ENCODE results near the gene SLC45A1.

The SLC45A1 gene

GRCh38 chr1:8312235-8313218 lies 5.4 kb upstream of the SLC45A1 start:
- no peak for DNase-seq

DNA sequence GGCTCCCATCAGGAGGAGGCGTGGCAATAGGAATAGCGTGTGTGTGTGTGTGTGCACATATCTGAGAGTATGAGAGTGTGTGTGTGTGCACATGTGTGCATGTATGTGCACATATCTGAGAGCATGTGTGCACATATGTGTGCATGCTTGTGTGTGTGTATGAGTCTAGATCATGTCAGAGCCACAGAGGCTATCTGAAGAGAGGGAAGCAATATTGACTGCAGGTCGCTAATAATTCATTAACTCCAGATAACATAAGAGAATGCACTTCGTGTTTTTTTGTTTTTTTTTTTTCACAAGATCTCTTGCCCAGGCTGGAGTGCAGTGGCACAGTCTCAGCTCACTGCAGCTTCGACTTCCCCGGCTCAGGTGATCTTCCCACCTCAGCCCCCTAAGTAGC lies 4.7 kb upstream of the SLC45A1 start:
- no peak for DNase-seq

DNA sequence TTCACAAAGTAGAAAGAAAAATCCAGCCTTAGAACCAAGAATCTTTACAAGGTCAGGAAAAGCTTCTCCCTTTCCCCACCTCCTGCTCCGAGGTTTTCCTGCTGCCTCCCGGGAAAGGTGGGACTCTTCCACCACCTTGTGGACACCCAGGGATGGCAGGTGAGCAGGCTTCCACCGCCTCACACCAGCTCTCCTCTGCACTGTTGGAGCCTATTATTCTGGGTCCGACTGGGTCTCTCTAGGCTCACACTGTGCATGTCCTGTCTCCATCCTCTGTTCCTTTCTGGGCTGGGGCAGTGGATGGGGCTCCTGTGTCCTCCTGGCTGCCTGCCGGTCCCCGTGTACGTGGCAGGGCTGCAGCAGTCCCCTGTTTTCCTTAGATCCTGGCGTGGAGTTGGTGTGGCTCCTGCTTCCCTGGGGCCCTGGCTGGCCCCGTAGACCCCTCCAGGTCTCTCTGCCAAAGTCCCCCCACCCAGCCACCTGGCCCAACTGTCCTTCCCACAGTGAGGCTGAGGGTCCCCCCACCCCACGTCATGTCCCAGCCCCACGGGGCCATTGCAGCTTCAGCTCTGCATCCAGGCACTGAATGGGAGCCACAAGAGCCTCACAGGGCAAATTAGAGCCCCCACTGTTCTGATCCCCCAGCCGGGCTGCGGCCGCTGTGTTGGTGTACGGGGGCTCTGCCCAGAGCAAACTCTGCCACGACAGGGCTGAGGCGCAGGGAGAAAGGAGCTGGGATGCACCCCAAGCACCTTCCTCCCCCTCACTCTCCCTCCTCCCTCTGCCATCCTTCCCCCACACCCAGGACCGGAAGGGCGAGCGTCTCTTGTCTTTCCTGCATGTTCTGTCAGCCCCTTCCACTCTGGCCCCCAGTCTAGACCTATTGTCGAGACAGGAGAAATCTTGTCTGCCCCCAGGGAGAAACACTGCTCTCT lies 3.3 kb upstream of the SLC45A1 start:
- DNase-seq, result peak in 3 of 4 experiments; percentile 9 to 18 (median 12)

GRCh38 chr1:8315573-8316475 lies 2.1 kb upstream of the SLC45A1 start:
- DNase-seq, result no peak

GRCh38 chr1:8318436-8318835 lies 522 bp downstream of the SLC45A1 start:
- no peak for DNase-seq

DNA sequence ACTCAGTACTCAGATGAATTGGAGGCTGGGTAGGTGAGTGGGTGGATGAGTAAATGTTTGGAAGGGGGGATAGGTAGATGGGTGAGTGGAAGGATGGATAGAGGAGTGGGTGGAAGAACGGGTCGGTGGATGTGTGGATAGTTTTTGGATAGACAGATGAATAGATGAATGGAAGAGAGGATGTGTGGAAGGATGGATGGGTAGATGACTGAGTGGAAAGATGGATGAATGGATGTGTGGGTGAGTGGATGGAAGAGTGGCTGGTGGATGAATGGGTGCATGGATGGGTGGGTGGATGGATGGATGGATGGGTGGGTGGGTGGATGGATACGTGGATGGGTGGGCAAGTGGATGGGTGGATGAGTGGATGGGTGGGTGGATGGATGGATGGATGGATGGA lies 3.7 kb downstream of the SLC45A1 start:
- DNase-seq, result no peak

- DNase-seq, result no peak
Measured at GRCh38 chr1:8323706-8324105, 5.8 kb downstream of the SLC45A1 start.

DNA sequence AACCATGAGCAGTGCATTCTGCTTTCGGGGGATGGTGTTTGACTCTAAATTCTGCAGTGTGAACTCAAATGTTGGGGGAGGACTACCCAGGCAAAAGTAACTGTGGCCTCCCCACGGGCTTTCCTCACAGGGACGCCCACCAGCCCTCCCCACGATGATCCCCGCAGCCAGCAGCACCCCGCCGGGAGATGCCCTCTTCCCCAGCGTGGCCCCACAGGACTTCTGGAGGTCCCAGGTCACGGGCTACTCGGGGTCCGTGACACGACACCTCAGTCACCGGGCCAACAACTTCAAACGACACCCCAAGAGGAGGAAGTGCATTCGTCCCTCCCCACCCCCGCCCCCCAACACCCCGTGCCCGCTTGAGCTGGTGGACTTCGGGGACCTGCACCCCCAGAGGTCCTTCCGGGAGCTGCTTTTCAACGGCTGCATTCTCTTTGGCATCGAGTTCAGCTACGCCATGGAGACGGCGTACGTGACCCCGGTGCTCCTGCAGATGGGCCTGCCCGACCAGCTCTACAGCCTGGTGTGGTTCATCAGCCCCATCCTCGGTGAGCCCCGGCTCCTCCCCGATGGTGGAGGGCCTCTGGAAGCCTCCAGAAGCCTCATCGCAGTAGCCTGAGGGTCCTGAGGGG lies 6.4 kb downstream of the SLC45A1 start:
- no peak for DNase-seq

GRCh38 chr1:8325771-8326170 lies 7.9 kb downstream of the SLC45A1 start:
- no peak for DNase-seq

DNA sequence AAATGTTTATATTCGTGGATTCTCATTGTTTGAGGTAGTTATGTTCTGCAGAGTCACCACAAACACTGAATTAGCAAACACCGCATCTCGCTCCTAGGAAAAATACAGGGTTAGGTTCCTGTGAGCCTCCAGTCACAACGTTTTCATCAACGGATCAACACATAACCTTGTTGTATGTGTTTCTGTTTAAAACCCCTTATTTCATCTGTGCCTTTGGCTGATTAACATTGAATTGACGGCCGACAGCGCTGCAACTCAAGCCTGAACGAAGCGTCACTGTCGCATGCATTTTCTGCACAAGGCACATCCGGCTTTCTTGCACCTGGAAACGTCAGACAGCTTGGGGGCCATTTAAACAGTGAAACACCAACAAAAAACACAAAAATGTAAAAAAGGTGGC lies 8.4 kb downstream of the SLC45A1 start:
- no peak for DNase-seq

- no peak for DNase-seq
Measured at GRCh38 chr1:8328271-8328670, 10.4 kb downstream of the SLC45A1 start.

DNA sequence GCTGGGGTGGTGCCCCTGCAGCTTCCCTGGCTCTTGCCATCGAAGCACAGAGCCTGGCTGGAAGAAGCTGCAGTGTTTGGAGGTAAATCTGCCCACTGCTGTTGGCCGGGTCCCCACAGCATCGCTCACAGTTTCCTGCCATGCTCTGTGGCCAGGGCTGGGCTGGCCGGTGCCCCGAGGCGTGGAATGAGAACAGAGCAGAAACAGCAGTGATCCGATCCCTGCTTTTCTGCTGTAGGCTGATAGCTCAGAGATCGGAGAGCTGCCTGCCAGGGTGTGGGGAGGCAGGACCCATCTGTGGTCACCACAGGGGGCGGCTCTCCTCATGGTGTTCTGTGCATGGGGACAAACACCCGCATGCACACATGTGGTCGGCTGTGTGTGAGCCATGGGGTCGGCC lies 11.5 kb downstream of the SLC45A1 start:
- no peak for DNase-seq

- DNase-seq, result no peak
Measured at GRCh38 chr1:8329858-8330257, 11.9 kb downstream of the SLC45A1 start.

- DNase-seq, result no peak
Measured at GRCh38 chr1:8330271-8331125, 12.6 kb downstream of the SLC45A1 start.

DNA sequence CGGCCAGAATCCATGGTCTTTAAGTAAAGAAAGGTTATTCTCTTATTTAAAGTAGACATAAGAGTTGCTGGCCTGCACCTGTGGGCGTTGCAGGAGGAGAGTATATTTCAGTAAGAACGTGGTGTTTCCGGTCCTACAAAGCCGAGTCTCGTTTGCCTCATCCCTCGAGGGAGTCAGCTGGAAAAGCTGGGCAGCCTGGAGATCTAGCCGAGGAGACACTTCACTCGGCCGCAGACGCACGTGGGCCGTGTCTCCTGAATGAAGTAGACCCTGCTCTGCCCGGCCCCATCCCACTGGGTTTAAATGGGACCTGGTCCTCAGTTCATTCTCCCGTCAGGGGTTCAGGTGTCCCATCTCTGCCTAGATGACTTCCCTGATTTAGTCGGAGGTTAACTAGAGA lies 14.9 kb downstream of the SLC45A1 start:
- no peak for DNase-seq

DNA sequence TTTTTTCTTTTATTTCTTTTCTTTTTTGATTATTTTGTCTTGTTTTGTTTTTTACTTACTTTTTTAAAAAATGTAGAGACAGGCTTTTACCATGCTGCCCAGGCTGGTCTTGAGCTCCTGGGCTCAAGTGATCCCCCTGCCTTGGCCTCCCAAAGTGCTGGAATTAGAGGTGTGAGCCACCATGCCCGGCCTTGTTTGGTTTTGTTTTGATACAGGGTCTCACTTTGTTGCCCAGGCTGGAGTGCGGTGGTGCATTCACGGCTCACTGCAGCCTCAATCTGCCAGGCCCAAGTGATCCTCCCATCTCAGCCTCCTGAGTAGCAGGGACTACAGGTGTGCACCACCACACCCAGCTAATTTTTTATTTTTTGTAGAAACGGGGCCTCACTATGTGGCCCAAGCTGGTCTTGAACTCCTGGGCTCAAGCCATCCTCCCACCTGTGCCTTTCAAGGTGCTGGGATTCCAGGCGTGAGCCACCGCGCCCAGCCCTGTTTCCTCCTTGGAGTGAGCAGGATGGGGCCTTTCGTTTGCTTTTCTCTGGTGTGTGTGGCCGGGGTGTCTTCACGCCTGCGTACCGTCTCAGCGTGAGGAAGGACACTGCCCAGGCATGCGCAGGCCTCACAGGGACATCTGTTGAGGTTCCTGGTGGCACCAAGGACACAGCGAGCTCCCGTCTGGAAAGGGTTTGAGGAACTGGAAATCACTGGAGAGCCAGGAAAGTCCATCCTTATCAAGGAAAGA lies 15.5 kb downstream of the SLC45A1 start:
- DNase-seq, result no peak

DNA sequence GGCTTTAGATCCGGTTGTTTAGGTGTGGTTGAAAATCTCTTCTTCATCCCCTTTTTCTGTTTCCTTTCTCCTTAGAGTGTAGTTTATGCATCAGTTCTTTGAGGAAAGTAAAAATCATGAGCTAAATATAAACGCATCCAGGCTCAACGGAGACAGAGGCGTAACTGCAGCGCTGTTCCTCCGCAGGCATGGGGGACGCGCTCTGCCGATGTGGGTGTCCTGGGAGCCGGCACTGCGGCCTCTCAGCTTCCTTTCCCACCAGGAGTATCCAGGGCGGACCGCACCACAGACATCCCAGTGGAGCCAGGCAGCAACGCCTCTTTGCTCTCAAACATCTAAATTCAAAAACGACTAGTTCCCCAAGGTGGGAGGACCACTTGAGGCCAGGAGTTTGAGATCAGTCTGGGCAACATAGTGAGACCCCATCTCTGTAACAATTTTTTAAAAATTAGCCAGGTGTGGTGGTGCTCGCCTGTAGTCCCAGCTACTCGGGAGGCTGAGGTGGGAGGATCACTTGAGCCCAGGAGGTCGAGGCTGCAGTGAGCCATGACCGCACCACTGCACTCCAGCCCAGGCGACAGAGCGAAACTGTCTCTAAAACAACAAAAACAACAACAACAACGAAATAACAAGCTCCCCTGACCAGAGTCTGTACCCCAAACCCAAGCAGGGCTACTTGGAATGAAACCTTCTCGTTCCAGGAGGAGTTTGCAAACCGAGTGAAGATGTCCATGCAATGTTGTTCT lies 16.4 kb downstream of the SLC45A1 start:
- DNase-seq, result no peak

- DNase-seq, result no peak
Measured at GRCh38 chr1:8335246-8335645, 17.3 kb downstream of the SLC45A1 start.

GRCh38 chr1:8337776-8338525 lies 20.0 kb downstream of the SLC45A1 start:
- no peak for DNase-seq

All from activated CD4-positive, CD25-positive, alpha-beta regulatory T cell (primary cell).